ENCODE measurements around the gene NLRP3.

DNA sequence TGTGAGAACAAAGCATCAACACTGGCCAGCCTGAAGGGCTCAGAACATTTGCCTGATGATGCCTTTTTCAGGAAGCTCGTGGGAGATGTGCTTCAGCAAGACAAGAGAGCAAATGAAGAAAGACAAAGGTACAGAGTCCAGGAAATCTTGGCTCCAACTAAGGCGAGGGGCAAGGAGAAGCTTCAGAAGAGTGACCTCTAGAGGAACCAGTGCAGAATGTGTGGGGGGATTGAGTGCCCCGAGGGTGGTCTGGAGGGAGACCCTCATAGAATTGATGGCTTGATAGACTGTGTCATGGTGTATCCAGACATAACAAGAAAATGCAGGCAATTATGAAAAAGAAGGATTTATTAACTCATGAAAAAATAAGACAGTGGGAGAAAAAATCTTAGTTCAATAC is 15.3 kb upstream of the NLRP3 start:
- TF ChIP-seq CTCF (IDR thresholded peaks at IDR 0.05) (no peak), POLR2A (IDR thresholded peaks at IDR 0.05) (no peak)

Measured in uterus (tissue), 2 donors.